GM18508 (cell line): ENCODE results near the gene ITGA5.

ENCODE experiments used
- ATAC-seq: cut with Tn5 transposase; IDR thresholded peaks from one replicate; pipeline ENCODE4 v1.9.1; 2021; ENCODE audit warnings: moderate number of reproducible peaks; ENCODE audit not compliant: insufficient read depth, unreplicated experiment

ITGA5 gene

GRCh38 chr12:54431911-54432814 is 13.1 kb upstream of the ITGA5 start:
- ATAC-seq: no peak

GRCh38 chr12:54430471-54431069 is 11.5 kb upstream of the ITGA5 start:
- ATAC-seq: no peak

DNA sequence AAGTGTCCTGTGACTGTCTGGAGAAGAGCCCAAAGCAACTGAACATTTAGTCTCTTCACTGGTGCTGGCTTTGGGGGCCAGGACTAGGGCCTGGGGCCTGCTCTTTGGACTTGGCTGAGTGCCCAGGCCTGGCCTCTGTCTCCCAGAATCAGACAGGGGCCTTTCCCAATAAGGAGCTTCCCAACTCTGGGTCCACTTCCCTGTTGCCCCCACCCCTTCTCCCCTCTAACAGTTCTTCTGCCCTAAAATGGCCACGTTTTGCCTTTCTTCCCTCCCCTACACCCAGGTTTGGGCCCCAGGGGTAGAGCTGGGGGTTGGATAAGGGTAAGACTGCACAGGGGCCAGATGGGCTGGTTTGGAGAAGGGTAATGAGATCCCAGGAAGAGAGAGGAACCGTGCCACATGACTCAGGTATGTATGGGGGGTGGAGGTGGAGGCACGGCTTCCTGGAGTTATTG is 10.0 kb upstream of the ITGA5 start:
- no peak for ATAC-seq

DNA sequence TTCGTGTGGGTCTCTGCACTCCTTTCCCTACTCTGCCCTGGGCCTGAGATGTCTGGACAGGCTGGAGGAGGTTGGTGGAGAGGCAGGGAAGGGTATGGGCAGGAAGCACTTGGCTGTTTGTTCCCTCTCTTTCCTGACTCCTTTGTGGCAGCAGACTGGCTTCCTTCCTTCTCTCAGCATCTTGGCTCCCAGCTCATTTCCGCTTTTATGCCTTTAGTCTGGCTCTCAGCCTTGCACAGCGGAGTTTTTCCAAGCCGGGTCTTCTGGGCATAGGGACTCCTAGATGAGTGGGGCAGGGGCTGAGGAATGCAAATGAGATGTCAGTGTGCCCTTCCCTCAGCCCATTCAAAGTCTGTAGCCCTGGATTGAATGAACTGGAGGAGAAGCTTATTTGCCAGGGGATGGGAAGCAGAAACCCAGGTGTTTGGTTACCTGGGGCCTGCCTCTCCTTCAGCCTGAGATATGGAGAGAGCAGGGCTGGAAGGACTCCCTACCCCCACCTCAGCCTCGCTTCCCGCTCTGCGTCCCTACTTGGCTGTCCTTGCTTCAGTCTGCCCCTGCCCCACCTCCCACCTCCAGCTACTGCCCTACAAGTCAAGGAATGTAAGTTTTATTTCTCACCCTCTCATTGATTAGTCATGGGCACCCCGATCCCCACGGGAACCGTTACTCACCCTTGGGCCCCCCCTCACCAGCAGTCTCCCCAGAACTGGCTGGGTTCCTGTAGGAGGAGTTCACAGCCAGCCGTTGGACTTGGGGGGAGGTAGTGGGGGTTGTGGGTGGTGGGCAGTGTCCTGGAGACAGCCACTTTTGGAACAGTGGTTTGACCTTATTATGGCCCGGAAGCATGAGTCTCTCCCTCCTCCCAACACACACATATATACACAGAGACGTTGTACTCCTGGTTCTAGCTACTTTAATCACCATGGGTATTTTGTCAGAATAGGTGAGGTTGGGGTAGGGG is 9.3 kb upstream of the ITGA5 start:
- ATAC-seq: no peak

- no peak for ATAC-seq
Measured at GRCh38 chr12:54427106-54427505, 8.0 kb upstream of the ITGA5 start.

- ATAC-seq: no peak
Measured at GRCh38 chr12:54426690-54427089, 7.6 kb upstream of the ITGA5 start.

- ATAC-seq: no peak
Measured at GRCh38 chr12:54425702-54426101, 6.6 kb upstream of the ITGA5 start.

- no peak for ATAC-seq
Measured at GRCh38 chr12:54424224-54424623, 5.2 kb upstream of the ITGA5 start.

DNA sequence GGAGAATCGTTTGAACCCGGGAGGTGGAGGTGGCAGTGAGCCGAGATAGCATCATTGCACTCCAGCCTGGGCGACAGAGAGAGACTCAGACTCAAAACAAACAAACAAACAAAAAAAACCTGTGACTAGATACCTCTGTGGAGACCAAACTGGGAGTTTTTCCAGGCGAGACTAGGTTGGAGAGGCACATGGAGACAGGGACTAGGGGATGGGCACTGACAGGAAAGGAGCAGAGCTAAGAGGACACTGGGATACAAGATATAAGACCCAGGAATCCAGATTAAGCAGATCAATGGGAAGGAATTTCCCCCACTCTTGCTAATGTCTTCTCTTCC is 4.7 kb upstream of the ITGA5 start:
- no peak for ATAC-seq

GRCh38 chr12:54421879-54422250 is 2.8 kb upstream of the ITGA5 start:
- ATAC-seq: no peak

- ATAC-seq: no peak
Measured at GRCh38 chr12:54421175-54421878, 2.3 kb upstream of the ITGA5 start.

- no peak for ATAC-seq
Measured at GRCh38 chr12:54420766-54421144, 1.7 kb upstream of the ITGA5 start.

DNA sequence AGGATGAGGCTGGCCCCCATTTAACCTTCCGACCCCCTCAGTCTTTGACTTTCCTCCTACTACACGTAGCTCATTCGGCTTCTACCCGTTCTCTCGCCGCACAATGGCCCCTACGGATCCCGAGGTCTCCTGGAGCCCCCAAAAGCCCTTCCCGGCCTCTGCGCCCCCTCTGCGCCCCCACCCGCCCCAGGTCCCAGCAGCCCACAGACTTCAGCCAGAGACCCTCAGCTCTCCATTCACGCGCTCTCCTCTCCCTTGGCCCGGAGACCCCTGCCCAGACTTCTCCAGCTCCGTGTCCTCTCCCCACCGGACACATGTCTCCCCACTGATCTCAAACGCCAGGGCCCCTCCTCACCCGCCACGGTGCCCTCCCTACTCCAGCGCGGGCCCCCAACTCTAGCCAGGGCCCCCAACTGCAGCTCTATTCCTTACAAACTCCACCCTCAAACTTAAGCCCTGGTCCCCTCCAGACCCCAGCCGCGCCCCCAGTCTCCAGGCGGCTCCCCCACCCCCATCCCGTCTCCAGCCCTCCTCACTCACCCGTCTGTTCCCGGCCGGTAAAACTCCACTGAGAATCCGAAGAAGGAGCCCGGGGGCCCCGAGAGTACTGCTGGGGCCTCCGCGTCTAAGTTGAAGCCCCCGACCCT is 502 bp downstream of the ITGA5 start:
- ATAC-seq: no peak

DNA sequence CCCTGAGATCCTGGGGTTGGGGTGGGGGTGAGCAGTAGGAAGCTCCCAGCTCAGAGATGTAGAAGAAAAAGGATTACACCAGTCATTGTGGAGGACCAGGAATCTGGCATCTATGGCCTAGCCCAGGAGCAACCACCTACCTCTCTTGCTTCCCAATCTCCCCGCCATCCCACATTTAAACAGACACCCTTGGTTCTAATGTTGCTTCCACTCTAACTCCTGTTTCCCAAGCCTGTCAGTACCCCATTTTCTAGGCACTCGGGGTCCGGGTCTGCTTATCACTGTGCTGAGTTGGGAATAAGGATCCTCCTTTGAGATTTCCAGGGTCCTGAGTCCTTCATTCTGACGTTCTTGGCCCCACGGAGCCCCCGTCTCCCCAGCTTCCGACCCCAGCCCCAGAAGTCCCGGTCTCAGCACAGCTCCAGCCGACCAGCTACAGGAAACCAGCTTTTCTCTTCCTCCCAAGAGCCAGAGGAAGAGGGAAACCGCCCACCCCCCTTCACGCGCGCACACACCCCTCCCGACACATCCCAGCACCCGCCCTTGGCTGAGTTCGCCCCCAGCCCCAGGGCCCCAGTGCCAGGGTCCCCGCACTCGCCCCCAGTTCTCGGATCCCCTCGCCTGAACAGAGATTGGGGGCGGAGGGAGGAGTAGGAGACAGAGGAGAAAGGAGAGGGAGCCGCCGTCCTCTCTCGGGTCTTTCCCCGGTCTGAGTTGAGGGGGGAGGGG is 1.2 kb downstream of the ITGA5 start:
- no peak for ATAC-seq

DNA sequence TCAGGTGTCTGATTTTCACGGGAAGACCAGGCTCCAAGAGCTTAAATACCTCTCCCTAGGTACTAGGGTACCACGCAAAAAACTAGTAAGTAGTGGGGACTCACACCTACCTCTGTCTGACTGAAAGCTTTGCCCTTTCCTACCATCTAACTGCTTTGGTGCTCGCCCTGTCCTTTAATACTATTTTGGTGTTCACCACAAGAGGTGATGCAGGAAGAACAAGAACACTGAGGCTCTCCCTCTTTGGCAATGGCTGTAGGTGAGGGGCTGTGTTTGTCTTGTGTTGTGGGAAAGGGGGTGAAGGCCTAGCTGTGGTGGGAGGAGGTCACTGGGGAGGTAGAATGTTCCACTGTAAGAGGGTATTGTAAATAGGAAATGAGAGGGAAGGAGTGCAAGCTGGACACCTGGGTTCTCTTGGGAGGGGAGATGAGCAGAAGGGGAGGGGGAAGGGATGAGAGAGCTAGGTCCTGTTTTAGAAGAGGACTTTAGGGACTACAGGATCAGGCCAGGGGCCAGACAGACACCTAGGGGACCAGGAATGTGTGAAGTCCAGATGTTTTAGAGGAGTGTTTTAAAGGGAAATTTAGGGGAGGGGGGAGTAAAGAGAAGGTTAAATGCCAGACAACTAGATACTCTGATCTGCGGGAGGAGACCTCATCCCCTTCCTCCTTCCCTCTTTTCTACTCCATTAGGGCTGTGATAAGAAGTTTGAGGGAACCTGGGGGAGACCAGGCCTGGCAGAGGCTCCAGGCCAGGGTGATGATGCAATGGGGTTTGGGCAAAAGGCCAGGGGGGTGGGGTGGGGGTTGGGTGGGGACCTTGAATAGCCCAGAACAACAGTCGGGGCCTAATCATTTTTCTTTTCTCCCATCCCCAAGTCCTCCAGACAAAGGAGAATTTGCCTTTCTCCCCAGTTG is 2.1 kb downstream of the ITGA5 start:
- no peak for ATAC-seq

GRCh38 chr12:54415221-54415929 is 3.7 kb downstream of the ITGA5 start:
- ATAC-seq: no peak
